ENCODE results near the gene NFKB2. TPM values are rescaled to one million over a fixed set of nuclear protein-coding genes. Genes with fewer than 3 reads are reported as not detected.

NFKB2 gene
- total and polyA plus RNA-seq, 2 donors (not counting 1 experiment from before 2014, with no cell fraction given) = 255 to 398 TPM

- ATAC-seq (ENCODE audit: low read depth) = peak; percentile 67
- peak overlapping the region; percentile 85 for H3K4me2 ChIP-seq (replicated peaks; ENCODE audit: low read depth, low read length, poor library complexity, severe bottlenecking)
- peak overlapping the region; percentile 97 for H3K27ac Mint-ChIP-seq
- H2AFZ ChIP-seq (ENCODE audit: insufficient read depth, low read depth, low read length, poor library complexity, severe bottlenecking) = peak overlapping the region; percentile 83
- H3K4me3 Mint-ChIP-seq = peak overlapping the region; percentile 97
- H3K9me3 Mint-ChIP-seq (ENCODE audit: insufficient read depth) = no peaks in the 10 kb centered on the region
- WGBS (ENCODE audit: insufficient coverage) = 0% methylated on average over 6 of the region's 30 CpGs
- no peaks in the 10 kb centered on the region for H3K9me3 ChIP-seq (ENCODE audit: control extremely low read depth in 1 of 3, control insufficient read depth in 2 of 3, insufficient read depth in 1 of 3, low read length in 2 of 3)
- H3K27ac ChIP-seq (ENCODE audit: low read length in 2 of 2) = peak overlapping the region; percentile 81 to 86
- no peaks in the 10 kb centered on the region for H3K27me3 ChIP-seq (replicated peaks in 1 of 4; ENCODE audit: control extremely low read depth in 1 of 4, control insufficient read depth in 3 of 4, insufficient read depth in 4 of 4, low read length in 3 of 4)
- H4K20me1 ChIP-seq (ENCODE audit: control insufficient read depth, insufficient read depth, low read length, poor library complexity, severe bottlenecking) = peaks cover 13% of the 10 kb centered on the region
- POLR2A ChIA-PET = interaction anchor here (1.2 to 3.4 kb wide), 7 partner anchors 12 to 55 kb away, joined by 3 to 31 read pairs (median 18); partner anchors contain the start of genes ACTR1A, CUEDC2, FBXL15 and NFKB2
- intact Hi-C loops (cut with micrococcal nuclease) = loop anchor here (1.0 kb wide), 7 partner anchors 12 to 297 kb away; partner anchors contain the start of genes ACTR1A, CUEDC2 and NOLC1
- H3K4me1 Mint-ChIP-seq = peaks cover 19% of the 10 kb centered on the region
- peak overlapping the region; percentile 75 to 97 (median 87) for H3K4me3 ChIP-seq (ENCODE audit: control extremely low read depth in 1 of 5, extremely low read depth in 1 of 5, insufficient read depth in 1 of 5, low read depth in 2 of 5, low read length in 4 of 5)
- peaks cover 12 to 15% of the 10 kb centered on the region in 2 donors for H3K4me1 ChIP-seq (ENCODE audit: control insufficient read depth in 2 of 2, insufficient read depth in 2 of 2, low read length in 2 of 2)
- no peaks in the 10 kb centered on the region for H3K27me3 Mint-ChIP-seq
- H3K9ac ChIP-seq (ENCODE audit: low read length) = peak overlapping the region; percentile 75
- TF ChIP-seq CTCF (IDR thresholded peaks at IDR 0.05) (no peak), EZH2 (IDR thresholded peaks at IDR 0.05; ENCODE audit: borderline replicate concordance, insufficient read depth, low read depth, low read length, poor library complexity, severe bottlenecking) (no peak)
- H3K79me2 ChIP-seq (ENCODE audit: control insufficient read depth, insufficient read depth, low read length) = peaks cover 10% of the 10 kb centered on the region
- H3K36me3 ChIP-seq (replicated peaks in 1 of 2; ENCODE audit: control extremely low read depth in 1 of 2, control insufficient read depth in 1 of 2, extremely low read depth in 1 of 2, insufficient read depth in 2 of 2, low read length in 1 of 2) = peaks cover 0 to 8% of the 10 kb centered on the region in 2 experiments
- DNase-seq = peak; percentile 90
- CTCF ChIA-PET = interaction anchor here (0.6 to 6.2 kb wide), 10 partner anchors 12 to 218 kb away, joined by 3 to 32 read pairs (median 10); partner anchors contain the start of genes CUEDC2, FBXL15 and NFKB2
Measured at GRCh38 chr10:102449321-102450123, 54.0 kb downstream of the NFKB2 start.

DNA sequence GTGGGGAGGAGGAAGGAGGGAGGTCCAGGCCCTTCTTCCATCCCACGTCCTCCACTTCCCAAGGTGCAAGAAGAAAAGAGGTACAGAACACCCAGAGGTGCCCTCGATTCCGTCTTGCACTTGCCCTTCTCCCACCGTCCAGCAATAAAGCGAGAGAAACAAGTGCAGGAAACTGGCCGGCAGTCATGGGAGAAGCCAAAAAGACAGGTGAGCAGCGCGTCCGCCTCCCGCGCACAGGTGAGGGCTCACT is 54.5 kb downstream of the NFKB2 start:
- H3K36me3 ChIP-seq (replicated peaks in 1 of 2; ENCODE audit: control extremely low read depth in 1 of 2, control insufficient read depth in 1 of 2, extremely low read depth in 1 of 2, insufficient read depth in 2 of 2, low read length in 1 of 2) = peaks cover 0 to 8% of the 10 kb centered on the region in 2 experiments
- H3K4me1 ChIP-seq (ENCODE audit: control insufficient read depth in 2 of 2, insufficient read depth in 2 of 2, low read length in 2 of 2) = peaks cover 12 to 15% of the 10 kb centered on the region in 2 donors
- CTCF ChIA-PET = interaction anchor here (0.6 to 6.2 kb wide), 10 partner anchors 11 to 218 kb away, joined by 3 to 32 read pairs (median 10); partner anchors contain the start of genes CUEDC2, FBXL15 and NFKB2
- Mint-ChIP-seq H3K4me1 (peaks cover 19% of the 10 kb centered on the region), H3K27me3 (no peaks in the 10 kb centered on the region), H3K27ac (peak overlapping the region; percentile 97), H3K4me3 (peak overlapping the region; percentile 97), H3K9me3 (ENCODE audit: insufficient read depth) (no peaks in the 10 kb centered on the region)
- peak overlapping the region; percentile 83 for H2AFZ ChIP-seq (ENCODE audit: insufficient read depth, low read depth, low read length, poor library complexity, severe bottlenecking)
- intact Hi-C loops (cut with micrococcal nuclease) = loop anchor here (1.0 kb wide), 6 partner anchors 11 to 298 kb away; partner anchors contain the start of genes ACTR1A and NOLC1
- H4K20me1 ChIP-seq (ENCODE audit: control insufficient read depth, insufficient read depth, low read length, poor library complexity, severe bottlenecking) = peaks cover 13% of the 10 kb centered on the region
- H3K79me2 ChIP-seq (ENCODE audit: control insufficient read depth, insufficient read depth, low read length) = peaks cover 10% of the 10 kb centered on the region
- POLR2A ChIA-PET = interaction anchor here (0.9 to 3.4 kb wide), 7 partner anchors 11 to 55 kb away, joined by 3 to 31 read pairs (median 18); partner anchors contain the start of genes ACTR1A, CUEDC2, FBXL15 and NFKB2
- ATAC-seq (ENCODE audit: low read depth) (no peak), DNase-seq (no peak)
- peak overlapping the region; percentile 75 to 97 (median 87) for H3K4me3 ChIP-seq (ENCODE audit: control extremely low read depth in 1 of 5, extremely low read depth in 1 of 5, insufficient read depth in 1 of 5, low read depth in 2 of 5, low read length in 4 of 5)
- no peak for TF ChIP-seq EZH2 (IDR thresholded peaks at IDR 0.05; ENCODE audit: borderline replicate concordance, insufficient read depth, low read depth, low read length, poor library complexity, severe bottlenecking)
- TF ChIP-seq CTCF (IDR thresholded peaks at IDR 0.05) = no peak
- no peaks in the 10 kb centered on the region for H3K27me3 ChIP-seq (replicated peaks in 1 of 4; ENCODE audit: control extremely low read depth in 1 of 4, control insufficient read depth in 3 of 4, insufficient read depth in 4 of 4, low read length in 3 of 4)
- peak overlapping the region; percentile 85 for H3K4me2 ChIP-seq (replicated peaks; ENCODE audit: low read depth, low read length, poor library complexity, severe bottlenecking)
- 0% methylated on average over 11 of the region's 11 CpGs for WGBS (ENCODE audit: insufficient coverage)
- peak overlapping the region; percentile 81 to 86 for H3K27ac ChIP-seq (ENCODE audit: low read length in 2 of 2)
- peak overlapping the region; percentile 75 for H3K9ac ChIP-seq (ENCODE audit: low read length)
- no peaks in the 10 kb centered on the region for H3K9me3 ChIP-seq (ENCODE audit: control extremely low read depth in 1 of 3, control insufficient read depth in 2 of 3, insufficient read depth in 1 of 3, low read length in 2 of 3)
